Fibroblast of pulmonary artery (primary cell): ENCODE data around the gene SUPT16H.

Source experiments
- DNase-seq: peaks from one replicate; pipeline ENCODE4 v3.0.0-alpha.2; 2010; ENCODE audit warnings: low read depth
- H3K4me3 ChIP-seq: replicated peaks from 2 replicates; pipeline ENCODE4 v1.5.1; 2011; ENCODE audit warnings: low read depth, mild to moderate bottlenecking, control low read depth, low read length, moderate library complexity
- TF ChIP-seq, protein P1 (sequence below): IDR thresholded peaks from 2 replicates; pipeline ENCODE4 v1.5.1; 2011; ENCODE audit warnings: mild to moderate bottlenecking, control low read depth, low read length, inconsistent platforms; ENCODE audit errors: missing control alignments

The SUPT16H gene

DNA sequence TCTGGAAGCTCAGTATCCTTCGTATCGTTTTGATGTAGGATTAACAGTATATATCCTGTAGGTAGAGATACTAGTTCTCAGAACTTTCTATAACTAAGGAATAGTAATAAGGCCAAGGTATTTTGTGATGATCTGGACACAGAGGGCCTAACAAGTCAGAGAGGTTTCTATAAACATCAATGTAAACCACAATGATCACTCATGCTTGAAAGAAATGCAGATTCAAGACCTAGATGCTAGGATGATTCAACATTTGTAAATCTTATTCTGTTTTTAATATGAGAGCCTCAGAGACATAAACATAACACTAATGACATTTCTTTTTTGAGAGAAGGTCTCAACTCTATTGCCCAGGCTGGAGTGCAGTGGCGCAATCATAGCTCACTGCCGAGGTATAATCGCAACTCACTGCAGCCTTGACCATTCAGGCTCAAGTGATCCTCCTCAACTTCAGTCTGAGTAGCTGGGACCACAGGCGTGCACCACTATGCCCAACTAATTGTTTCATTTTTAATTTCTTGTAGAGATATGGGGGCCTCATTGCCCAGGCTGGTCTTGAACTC, 16.2 kb downstream of the SUPT16H start:
- no peak overlapping the region for H3K4me3 ChIP-seq
- no peak for DNase-seq
- TF ChIP-seq, protein P1, sequence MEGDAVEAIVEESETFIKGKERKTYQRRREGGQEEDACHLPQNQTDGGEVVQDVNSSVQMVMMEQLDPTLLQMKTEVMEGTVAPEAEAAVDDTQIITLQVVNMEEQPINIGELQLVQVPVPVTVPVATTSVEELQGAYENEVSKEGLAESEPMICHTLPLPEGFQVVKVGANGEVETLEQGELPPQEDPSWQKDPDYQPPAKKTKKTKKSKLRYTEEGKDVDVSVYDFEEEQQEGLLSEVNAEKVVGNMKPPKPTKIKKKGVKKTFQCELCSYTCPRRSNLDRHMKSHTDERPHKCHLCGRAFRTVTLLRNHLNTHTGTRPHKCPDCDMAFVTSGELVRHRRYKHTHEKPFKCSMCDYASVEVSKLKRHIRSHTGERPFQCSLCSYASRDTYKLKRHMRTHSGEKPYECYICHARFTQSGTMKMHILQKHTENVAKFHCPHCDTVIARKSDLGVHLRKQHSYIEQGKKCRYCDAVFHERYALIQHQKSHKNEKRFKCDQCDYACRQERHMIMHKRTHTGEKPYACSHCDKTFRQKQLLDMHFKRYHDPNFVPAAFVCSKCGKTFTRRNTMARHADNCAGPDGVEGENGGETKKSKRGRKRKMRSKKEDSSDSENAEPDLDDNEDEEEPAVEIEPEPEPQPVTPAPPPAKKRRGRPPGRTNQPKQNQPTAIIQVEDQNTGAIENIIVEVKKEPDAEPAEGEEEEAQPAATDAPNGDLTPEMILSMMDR = no peak

DNA sequence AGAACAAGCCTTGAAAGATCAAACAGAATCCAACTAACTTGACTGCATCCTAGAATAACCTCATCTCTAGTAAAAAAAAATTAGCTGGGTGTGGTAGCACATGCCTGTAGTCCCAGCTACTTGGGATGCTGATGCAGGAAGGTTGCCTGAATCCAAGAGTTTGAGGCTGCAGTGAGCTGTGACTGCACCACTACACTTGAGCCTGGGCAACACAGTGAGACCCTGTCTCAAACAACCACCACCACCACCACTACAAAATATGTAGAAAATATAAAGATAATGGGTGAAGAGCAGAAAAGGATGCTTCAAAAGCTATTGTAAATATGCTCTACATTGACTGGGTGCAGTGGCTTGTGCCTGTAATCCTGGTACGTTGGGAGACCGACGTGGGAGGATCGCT, 27.3 kb downstream of the SUPT16H start:
- no peak overlapping the region for H3K4me3 ChIP-seq
- TF ChIP-seq, protein P1 = no peak
- no peak for DNase-seq

DNA sequence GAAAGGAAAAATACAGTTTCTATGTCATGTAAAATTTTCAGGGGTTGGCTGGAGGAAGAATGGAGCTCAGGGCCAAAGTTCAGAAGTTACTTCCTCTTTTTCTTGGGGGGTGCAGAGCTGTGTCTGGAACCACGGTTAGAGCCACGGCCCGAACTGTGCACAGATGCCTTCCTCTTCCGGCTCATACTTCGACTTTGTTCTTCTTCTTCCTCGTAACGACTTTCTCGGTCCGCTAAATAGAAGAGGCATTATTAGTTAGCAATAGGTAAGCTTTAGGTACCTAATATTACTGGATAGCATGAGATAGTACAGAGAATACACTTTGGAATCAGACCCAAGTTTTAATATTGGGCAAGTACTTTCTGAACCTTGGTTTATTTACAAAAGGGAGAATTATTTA, 31.2 kb downstream of the SUPT16H start:
- no peak for DNase-seq
- TF ChIP-seq, protein P1 = no peak
- no peak overlapping the region for H3K4me3 ChIP-seq

DNA sequence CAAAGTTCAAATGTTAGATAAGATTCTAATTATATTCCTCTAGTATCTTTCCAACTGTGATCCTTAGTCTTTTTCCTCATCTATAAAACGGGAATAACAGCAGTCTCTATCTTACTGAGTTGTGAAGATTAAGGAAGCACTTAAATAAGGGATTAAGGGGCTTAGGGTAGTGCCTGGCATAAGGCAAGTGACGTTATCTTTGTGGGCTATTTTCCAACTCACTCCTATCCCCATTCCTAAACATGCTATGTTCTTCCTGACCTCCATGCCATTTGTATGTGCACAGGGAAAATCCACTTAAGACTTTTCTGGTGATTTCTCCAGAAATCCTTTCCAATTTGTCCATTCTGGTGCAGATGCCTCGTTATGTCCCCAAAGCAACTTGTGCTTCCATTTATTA, 33.3 kb downstream of the SUPT16H start:
- TF ChIP-seq, protein P1 = no peak
- no peak overlapping the region for H3K4me3 ChIP-seq
- no peak for DNase-seq

DNA sequence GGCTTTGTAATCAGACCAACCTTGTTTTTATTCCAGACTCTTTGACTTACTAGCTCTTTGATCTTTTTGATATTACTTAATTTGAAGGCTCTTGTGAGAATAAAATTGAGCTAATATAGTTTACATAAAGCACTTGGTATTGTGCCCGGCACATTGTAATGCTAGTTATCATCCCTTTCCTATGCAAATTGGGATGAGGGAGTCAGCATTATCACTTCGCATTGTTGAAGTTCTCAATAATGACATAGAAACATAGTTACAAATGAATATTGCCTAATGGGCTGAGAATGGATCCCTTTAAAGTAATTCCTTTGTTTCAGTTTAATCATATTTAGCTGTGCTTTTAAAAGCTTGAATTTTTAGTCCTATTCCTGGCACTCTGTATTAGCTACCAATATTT, 36.6 kb downstream of the SUPT16H start:
- TF ChIP-seq, protein P1 = no peak
- DNase-seq = peak; percentile 5

DNA sequence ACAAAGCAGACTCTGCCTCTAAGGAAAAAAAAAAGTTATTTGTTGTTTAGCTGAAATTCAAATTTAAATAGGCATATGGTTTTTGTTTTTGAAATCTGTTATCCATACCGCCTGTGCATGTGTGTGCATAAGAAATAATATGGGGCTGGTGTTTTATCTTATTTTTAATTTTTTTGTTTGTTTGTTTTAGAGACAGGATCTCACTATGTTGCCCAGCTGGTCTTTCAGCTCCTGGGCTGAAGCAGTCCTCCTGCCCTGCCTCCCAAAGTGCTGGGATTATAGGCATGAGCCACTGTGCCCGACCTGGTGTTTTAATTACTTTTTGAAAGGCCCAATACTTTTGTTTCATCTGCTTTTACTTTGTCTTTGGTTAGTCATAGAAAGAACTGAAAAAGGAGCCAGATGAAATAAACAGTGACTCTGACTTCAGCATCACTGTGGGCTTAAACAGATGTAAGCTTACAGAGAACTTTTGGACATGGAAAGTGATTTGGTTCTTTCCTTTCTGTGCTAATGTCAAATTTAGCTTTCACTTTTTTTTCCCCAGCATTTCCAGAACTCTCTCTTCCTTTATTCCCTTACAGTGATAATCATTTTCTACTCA, 37.2 kb downstream of the SUPT16H start:
- no peak for DNase-seq
- H3K4me3 ChIP-seq = no peak overlapping the region
- TF ChIP-seq, protein P1 = no peak

More for the DNA sequence above, 36.6 kb downstream of the SUPT16H start:
- no peak overlapping the region for H3K4me3 ChIP-seq
